K562 (cell line): ENCODE data around the gene SPTBN4.

ENCODE experiments used
- CC2D1A ChIP-seq: fragments of 450-650 bp; IDR thresholded peaks from 2 replicates; pipeline ENCODE4 v1.6.1; 2017; ENCODE audit warnings: mild to moderate bottlenecking
- CREM ChIP-seq: IDR thresholded peaks from 2 replicates; pipeline ENCODE4 v1.6.1; 2014; ENCODE audit warnings: antibody characterized with exemption, low read depth
- JUNB ChIP-seq: fragments of 450-650 bp; formaldehyde crosslinking; conservative IDR thresholded peaks from 2 replicates; pipeline ENCODE4 v1.4.0; 2020; ENCODE audit warnings: mild to moderate bottlenecking
- KLF16 ChIP-seq: IDR thresholded peaks from 2 replicates; pipeline ENCODE4 v1.6.1; 2016; ENCODE audit warnings: antibody characterized with exemption
- NFYB ChIP-seq: IDR thresholded peaks from 2 replicates; pipeline ENCODE4 v1.6.1; 2011; ENCODE audit warnings: mild to moderate bottlenecking, moderate library complexity; ENCODE audit not compliant: insufficient read length; ENCODE audit errors: extremely low read depth
- STAT5B ChIP-seq: fragments of 250-450 bp; sonication (Bioruptor Pico); IDR thresholded peaks from 2 replicates; pipeline ENCODE4 v1.8.0; 2021; ENCODE audit warnings: mild to moderate bottlenecking, inconsistent platforms
- TCF7L2 ChIP-seq: fragments of 150-350 bp; IDR thresholded peaks from 2 replicates; pipeline ENCODE4 v1.6.1; 2016; ENCODE audit warnings: low read depth, mild to moderate bottlenecking, low read length, moderate library complexity
- TFE3 ChIP-seq: fragments of 450-650 bp; formaldehyde crosslinking; IDR thresholded peaks from 2 replicates; pipeline ENCODE4 v1.4.0; 2020; ENCODE audit warnings: mild to moderate bottlenecking, mixed read lengths
- XRCC5 ChIP-seq: fragments of 200-400 bp; formaldehyde crosslinking; IDR thresholded peaks from 2 replicates; pipeline ENCODE4 v1.6.1; 2017; ENCODE audit warnings: low read depth, mild to moderate bottlenecking, low read length
- ZNF57 ChIP-seq: fragments of 450-650 bp; formaldehyde crosslinking; IDR thresholded peaks from 2 replicates; pipeline ENCODE4 v1.4.0; 2020; ENCODE audit warnings: mild to moderate bottlenecking, moderate library complexity
- TF ChIP-seq, protein P1 (sequence below), 3 experiments: IDR thresholded peaks in 2 of 3; conservative IDR thresholded peaks in 1 of 3; 2 replicates each; pipeline ENCODE4 v1.5.1; 2011 to 2012; ENCODE audit warnings: low read length in 3 of 3, mild to moderate bottlenecking in 3 of 3, control low read depth in 2 of 3, improper control_type of control experiment in 1 of 3, inconsistent platforms in 1 of 3, low read depth in 1 of 3, mixed read lengths in 1 of 3, moderate library complexity in 1 of 3; ENCODE audit not compliant: insufficient read depth in 2 of 3

- TF ChIP-seq TCF7L2 (no peak), KLF16 (peak; percentile 63; the same call in 1 of the 2 replicates), XRCC5 (peak; percentile 85), ZNF57 (no peak), TFE3 (CRISPR knock-in tag) (no peak), CC2D1A (no peak), STAT5B (CRISPR knock-in tag) (no peak), JUNB (CRISPR knock-in tag) (no peak), NFYB (no peak), CREM (0 out of 2 replicates have a peak, but pooled peaks have one; percentile 22)
- TF ChIP-seq, protein P1, sequence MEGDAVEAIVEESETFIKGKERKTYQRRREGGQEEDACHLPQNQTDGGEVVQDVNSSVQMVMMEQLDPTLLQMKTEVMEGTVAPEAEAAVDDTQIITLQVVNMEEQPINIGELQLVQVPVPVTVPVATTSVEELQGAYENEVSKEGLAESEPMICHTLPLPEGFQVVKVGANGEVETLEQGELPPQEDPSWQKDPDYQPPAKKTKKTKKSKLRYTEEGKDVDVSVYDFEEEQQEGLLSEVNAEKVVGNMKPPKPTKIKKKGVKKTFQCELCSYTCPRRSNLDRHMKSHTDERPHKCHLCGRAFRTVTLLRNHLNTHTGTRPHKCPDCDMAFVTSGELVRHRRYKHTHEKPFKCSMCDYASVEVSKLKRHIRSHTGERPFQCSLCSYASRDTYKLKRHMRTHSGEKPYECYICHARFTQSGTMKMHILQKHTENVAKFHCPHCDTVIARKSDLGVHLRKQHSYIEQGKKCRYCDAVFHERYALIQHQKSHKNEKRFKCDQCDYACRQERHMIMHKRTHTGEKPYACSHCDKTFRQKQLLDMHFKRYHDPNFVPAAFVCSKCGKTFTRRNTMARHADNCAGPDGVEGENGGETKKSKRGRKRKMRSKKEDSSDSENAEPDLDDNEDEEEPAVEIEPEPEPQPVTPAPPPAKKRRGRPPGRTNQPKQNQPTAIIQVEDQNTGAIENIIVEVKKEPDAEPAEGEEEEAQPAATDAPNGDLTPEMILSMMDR (IDR thresholded peaks at IDR 0.05 in 2 of 3, conservative IDR thresholded peaks at IDR 0.05 in 1 of 3; ENCODE audit: insufficient read depth in 2 of 3, low read depth in 1 of 3, low read length in 3 of 3), result peak; percentile 91 to 94 (median 91)
These were observed 62.5 kb downstream of the SPTBN4 start for GRCh38 chr19:40529093-40529954.
